ENCODE results near the gene LPIN1.

- TF ChIP-seq CTCF (IDR thresholded peaks at IDR 0.05) (no peak), POLR2A (IDR thresholded peaks at IDR 0.05) (no peak)
Measured at GRCh38 chr2:11853197-11853588, 106.8 kb downstream of the LPIN1 start.
